Measurements from ENCODE around the gene UPK3BL2.

Gene UPK3BL2

GRCh38 chr7:102493220-102493935 lies 50.1 kb downstream of the UPK3BL2 start:
- ATAC-seq, result peak; percentile 14 to 28

DNA sequence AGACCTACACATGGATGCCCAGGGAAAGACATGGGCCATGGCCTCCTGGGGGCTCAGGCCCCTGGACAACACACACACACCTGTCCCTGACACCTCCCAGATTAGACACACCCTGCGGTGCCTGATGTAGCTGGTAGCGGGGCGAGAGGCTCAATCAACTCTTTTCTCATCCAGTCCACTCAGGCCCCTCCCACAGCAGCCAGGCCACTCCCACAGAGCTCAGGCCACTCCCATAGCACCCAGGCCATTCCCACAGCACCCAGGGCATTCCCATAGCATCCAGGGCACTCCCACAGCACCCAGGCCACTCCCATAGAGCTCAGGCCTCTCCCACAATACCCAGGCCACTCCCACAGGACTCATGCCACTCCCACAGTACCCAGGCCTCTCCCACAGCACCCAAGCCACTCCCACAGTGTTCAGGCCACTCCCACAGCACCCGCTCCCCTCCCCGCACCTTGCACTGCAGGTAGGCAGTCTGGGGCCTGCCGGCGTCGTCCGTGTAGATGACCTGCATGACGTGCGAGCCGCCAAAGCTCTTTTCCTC lies 52.9 kb downstream of the UPK3BL2 start:
- peak; percentile 47 to 59 for ATAC-seq
